GM18909 (cell line): Measurements from ENCODE around the gene SIGLEC1.

Experiments
- ATAC-seq: cut with Tn5 transposase; IDR thresholded peaks from one replicate; pipeline ENCODE4 v1.9.1; 2021; ENCODE audit warnings: mild to moderate bottlenecking; ENCODE audit not compliant: unreplicated experiment, poor library complexity

Gene SIGLEC1

GRCh38 chr20:3681931-3682781 is 30.2 kb downstream of the SIGLEC1 start, which contains the start of gene ADAM33:
Gene ADAM33, minus strand, starts transcription at chr20:3682010. Its CDS starts 6 bp downstream, at chr20:3682004.
- ATAC-seq: no peak

- no peak for ATAC-seq
Observed at GRCh38 chr20:3681352-3681930, 31.0 kb downstream of the SIGLEC1 start.

GRCh38 chr20:3680701-3681351 is 31.6 kb downstream of the SIGLEC1 start:
- no peak for ATAC-seq

- ATAC-seq: no peak
Observed at GRCh38 chr20:3679749-3680700, 32.4 kb downstream of the SIGLEC1 start.

GRCh38 chr20:3678856-3679720 is 33.3 kb downstream of the SIGLEC1 start:
- no peak for ATAC-seq

GRCh38 chr20:3678198-3678597 is 34.2 kb downstream of the SIGLEC1 start:
- ATAC-seq: no peak

- ATAC-seq: no peak
Observed at GRCh38 chr20:3677733-3678132, 34.7 kb downstream of the SIGLEC1 start.

GRCh38 chr20:3674995-3675900 is 37.2 kb downstream of the SIGLEC1 start:
- no peak for ATAC-seq

GRCh38 chr20:3674447-3674846 is 38.0 kb downstream of the SIGLEC1 start:
- ATAC-seq: no peak

- ATAC-seq: no peak
Observed at GRCh38 chr20:3673221-3674070, 39.0 kb downstream of the SIGLEC1 start.

GRCh38 chr20:3672547-3673171 is 39.7 kb downstream of the SIGLEC1 start:
- ATAC-seq: no peak

- no peak for ATAC-seq
Observed at GRCh38 chr20:3671986-3672546, 40.3 kb downstream of the SIGLEC1 start.

- no peak for ATAC-seq
Observed at GRCh38 chr20:3670945-3671344, 41.5 kb downstream of the SIGLEC1 start.

GRCh38 chr20:3670511-3670910 is 41.9 kb downstream of the SIGLEC1 start:
- no peak for ATAC-seq

GRCh38 chr20:3669710-3670367 is 42.6 kb downstream of the SIGLEC1 start:
- no peak for ATAC-seq

- no peak for ATAC-seq
Observed at GRCh38 chr20:3667434-3668037, 44.9 kb downstream of the SIGLEC1 start.
